HCT116 (cell line): ENCODE results near the gene BCAR3. TPM values are rescaled to one million over a fixed set of nuclear protein-coding genes. Genes with fewer than 3 reads are reported as not detected.

ENCODE experiments used
- ATAC-seq: fragments of 200-7000 bp; cut with Tn5 transposase; 2 replicates; pipeline ENCODE4 v1.9.1; 2020; ENCODE audit warnings: mild to moderate bottlenecking, moderate library complexity
- BruUV-seq: library from RNA; stranded (reverse); fragments of 400-500 nt; replicated peaks from 2 replicates; lab custom pipeline; 2021; lab: Mats Ljungman, UMichigan
- CTCF ChIA-PET: fragments of 300-600 bp; sonication (Branson Sonifier 250); formaldehyde crosslinking; loops from one replicate; lab custom pipeline; 2021; ENCODE audit warnings: antibody characterized with exemption; lab: Charles Lee
- POLR2A ChIA-PET: fragments of 300-600, 350-600 bp; sonication (Branson Sonifier 250); formaldehyde crosslinking; loops from one replicate; lab custom pipeline; 2021; ENCODE audit warnings: antibody characterized with exemption; lab: Charles Lee
- RAD21 ChIA-PET, 2 experiments: fragments of 300-600 bp; sonication (Branson Sonifier 250); formaldehyde crosslinking; loops; one replicate each; lab custom pipeline; 2023; ENCODE audit warnings: low total read pairs in 2 of 2; ENCODE audit not compliant: uncharacterized antibody in 2 of 2, unreplicated experiment in 2 of 2, low non-redundant PET in 1 of 2; lab: Charles Lee
- DNase-seq: peaks from one replicate; pipeline ENCODE4 v3.0.0-alpha.2; 2010; ENCODE audit warnings: low read depth, low spot score
- H2AFZ ChIP-seq: fragments of 200-600 bp; shearing (Covaris generic), sonication (generic); 2 replicates; pipeline ENCODE4 v1.6.1; 2017; ENCODE audit warnings: low read depth, mixed run types, mixed read lengths, antibody characterized with exemption, low read length; ENCODE audit not compliant: poor library complexity, severe bottlenecking
- H3K27ac ChIP-seq: 2 replicates; pipeline ENCODE4 v1.5.1; 2012; ENCODE audit warnings: low read depth, low read length
- H3K27me3 ChIP-seq: fragments of 200-600 bp; sonication (generic); 2 replicates; pipeline ENCODE4 v1.6.1; 2016; ENCODE audit warnings: mixed run types, low read length, mixed read lengths; ENCODE audit not compliant: insufficient read depth
- H3K36me3 ChIP-seq, 2 experiments: fragments of 200-500 bp in 1 of 2; fragments of 200-600 bp in 1 of 2; sonication (Bioruptor generic) in 1 of 2; sonication (generic) in 1 of 2; 2 replicates each; pipeline versions ENCODE4 v1.5.1 to v1.6.1; 2014 to 2016; ENCODE audit warnings: low read length in 2 of 2, inconsistent platforms in 1 of 2, mixed read lengths in 1 of 2, mixed run types in 1 of 2; ENCODE audit not compliant: insufficient read depth in 2 of 2, control insufficient read depth in 1 of 2
- H3K4me1 ChIP-seq, 2 experiments: fragments of 200-600 bp in 1 of 2; sonication (generic) in 1 of 2; 2 replicates each; pipeline versions ENCODE4 v1.5.1 to v1.6.1; 2012 to 2017; ENCODE audit warnings: low read length in 2 of 2, inconsistent platforms in 1 of 2, mild to moderate bottlenecking in 1 of 2, mixed read lengths in 1 of 2, mixed run types in 1 of 2, moderate library complexity in 1 of 2; ENCODE audit not compliant: insufficient read depth in 2 of 2, control insufficient read depth in 1 of 2
- H3K4me2 ChIP-seq: fragments of 200-600 bp; sonication (generic); 2 replicates; pipeline ENCODE4 v1.6.1; 2017; ENCODE audit warnings: mixed run types, low read length, mixed read lengths
- H3K4me3 ChIP-seq, 2 experiments: fragments of 200-600 bp in 1 of 2; sonication (generic) in 1 of 2; replicated peaks in 1 of 2; 2 replicates each; pipeline ENCODE4 v1.5.1; 2011 to 2016; ENCODE audit warnings: low read length in 2 of 2, control low read depth in 1 of 2, low read depth in 1 of 2, mild to moderate bottlenecking in 1 of 2, mixed read lengths in 1 of 2, mixed run types in 1 of 2
- H3K79me2 ChIP-seq: fragments of 200-600 bp; sonication (generic); 2 replicates; pipeline ENCODE4 v1.6.1; 2017; ENCODE audit warnings: mild to moderate bottlenecking, mixed run types, low read length, moderate library complexity, mixed read lengths; ENCODE audit not compliant: insufficient read depth
- H3K9ac ChIP-seq: fragments of 200-600 bp; sonication (generic); 2 replicates; pipeline ENCODE4 v1.6.1; 2016; ENCODE audit warnings: low read length, mixed read lengths
- H3K9me2 ChIP-seq: fragments of 200-600 bp; sonication (generic), shearing (Covaris generic); 2 replicates; pipeline ENCODE4 v1.6.1; 2017; ENCODE audit warnings: mixed run types, mild to moderate bottlenecking, moderate library complexity; ENCODE audit not compliant: insufficient read depth
- H3K9me3 ChIP-seq, 2 experiments: fragments of 200-500 bp in 1 of 2; fragments of 200-600 bp in 1 of 2; sonication (Bioruptor generic) in 1 of 2; sonication (generic) in 1 of 2; 2 replicates each; pipeline ENCODE4 v1.6.1; 2014 to 2017; ENCODE audit warnings: low read length in 2 of 2, mixed read lengths in 2 of 2, inconsistent platforms in 1 of 2, low read depth in 1 of 2, mild to moderate bottlenecking in 1 of 2, mixed run types in 1 of 2, moderate library complexity in 1 of 2; ENCODE audit not compliant: control insufficient read depth in 1 of 2, insufficient read depth in 1 of 2
- H4K20me1 ChIP-seq: fragments of 200-600 bp; sonication (generic), shearing (Covaris generic); 2 replicates; pipeline ENCODE4 v1.6.1; 2017; ENCODE audit warnings: mixed run types, mild to moderate bottlenecking, moderate library complexity; ENCODE audit not compliant: insufficient read depth
- CBX3 ChIP-seq: IDR thresholded peaks from 2 replicates; pipeline ENCODE4 v1.6.1; 2012; ENCODE audit warnings: low read depth
- EGR1 ChIP-seq: IDR thresholded peaks from 2 replicates; pipeline ENCODE4 v1.6.1; 2012; ENCODE audit warnings: low read depth
- FOSL1 ChIP-seq: IDR thresholded peaks from 2 replicates; pipeline ENCODE4 v1.6.1; 2012; ENCODE audit warnings: low read depth
- JUND ChIP-seq: IDR thresholded peaks from 2 replicates; pipeline ENCODE4 v1.6.1; 2012
- RAD21 ChIP-seq: IDR thresholded peaks from 2 replicates; pipeline ENCODE4 v1.6.1; 2012; ENCODE audit warnings: low read depth, mild to moderate bottlenecking
- SP1 ChIP-seq: IDR thresholded peaks from 2 replicates; pipeline ENCODE4 v1.6.1; 2012; ENCODE audit warnings: low read depth
- TCF7L2 ChIP-seq: IDR thresholded peaks from 2 replicates; pipeline ENCODE4 v1.7.0; 2011; ENCODE audit warnings: borderline replicate concordance, inconsistent platforms; ENCODE audit not compliant: insufficient read depth, insufficient read length; ENCODE audit errors: extremely low read depth
- YY1 ChIP-seq: IDR thresholded peaks from 2 replicates; pipeline ENCODE4 v1.6.1; 2011; ENCODE audit warnings: low read length, low read depth, moderate library complexity, mild to moderate bottlenecking; ENCODE audit not compliant: insufficient replicate concordance; ENCODE audit errors: extremely low read depth
- intact Hi-C: fragments of 100-400 bp; cut with micrococcal nuclease; formaldehyde crosslinking; loops from 2 replicates; pipeline ENCODE4 v1.10.0; 2022
- total RNA-seq: library from RNA; stranded (reverse); gene quantifications from one replicate; pipeline ENCODE4 v1.2.1, GENCODE V29; 2021; ENCODE audit not compliant: unreplicated experiment
- TF ChIP-seq, protein P1 (sequence below), 3 experiments: fragments of 200-600 bp in 1 of 3; sonication (generic) in 1 of 3; IDR thresholded peaks in 2 of 3; conservative IDR thresholded peaks in 1 of 3; 2 replicates each; pipeline ENCODE4 v1.5.1; 2012 to 2017; ENCODE audit warnings: low read depth in 2 of 3, low read length in 2 of 3, antibody characterized with exemption in 1 of 3, borderline replicate concordance in 1 of 3, control low read depth in 1 of 3, mild to moderate bottlenecking in 1 of 3, mixed read lengths in 1 of 3, mixed run types in 1 of 3, moderate library complexity in 1 of 3; ENCODE audit not compliant: insufficient read depth in 1 of 3
- TF ChIP-seq, protein P2 (sequence below): IDR thresholded peaks from 2 replicates; pipeline ENCODE4 v1.6.1; 2012

BCAR3 gene
- total RNA-seq, 1 experiment from 2014 or later = 24.5 TPM

DNA sequence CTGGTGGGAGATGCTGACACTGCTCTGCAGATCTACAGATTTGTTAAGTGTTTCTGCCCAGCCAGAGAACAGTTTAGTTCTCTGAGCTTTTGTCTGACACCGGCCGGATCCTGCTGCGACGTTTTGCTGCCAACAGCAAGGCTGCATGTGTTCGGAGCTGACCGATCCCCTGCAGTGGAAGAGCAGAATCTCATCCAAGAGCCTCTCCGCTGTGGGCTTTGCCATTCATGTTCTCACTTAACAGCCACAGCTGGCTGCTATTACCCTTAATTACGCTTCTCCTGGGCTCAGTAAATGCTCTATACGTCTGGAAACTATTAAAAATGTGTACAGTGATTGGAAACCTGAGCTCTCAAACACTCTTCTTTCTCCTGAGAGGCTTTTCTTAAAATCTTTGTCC is 105.3 kb downstream of the BCAR3 start:
- no peak overlapping the region for H2AFZ ChIP-seq
- no peaks in the 10 kb centered on the region for H3K9me2 ChIP-seq
- peaks cover 0 to 52% of the 10 kb centered on the region in 2 experiments; a peak in 1 of 4 replicates for H3K36me3 ChIP-seq
- DNase-seq (no peak), ATAC-seq (no peak)
- RAD21 ChIA-PET = no interaction called here
- intact Hi-C loops = no loop called here
- no TSS peak for BruUV-seq
- H3K27ac ChIP-seq = no peak overlapping the region
- TF ChIP-seq RAD21 (no peak), EGR1 (no peak), YY1 (no peak), FOSL1 (no peak)
- TF ChIP-seq, protein P1, sequence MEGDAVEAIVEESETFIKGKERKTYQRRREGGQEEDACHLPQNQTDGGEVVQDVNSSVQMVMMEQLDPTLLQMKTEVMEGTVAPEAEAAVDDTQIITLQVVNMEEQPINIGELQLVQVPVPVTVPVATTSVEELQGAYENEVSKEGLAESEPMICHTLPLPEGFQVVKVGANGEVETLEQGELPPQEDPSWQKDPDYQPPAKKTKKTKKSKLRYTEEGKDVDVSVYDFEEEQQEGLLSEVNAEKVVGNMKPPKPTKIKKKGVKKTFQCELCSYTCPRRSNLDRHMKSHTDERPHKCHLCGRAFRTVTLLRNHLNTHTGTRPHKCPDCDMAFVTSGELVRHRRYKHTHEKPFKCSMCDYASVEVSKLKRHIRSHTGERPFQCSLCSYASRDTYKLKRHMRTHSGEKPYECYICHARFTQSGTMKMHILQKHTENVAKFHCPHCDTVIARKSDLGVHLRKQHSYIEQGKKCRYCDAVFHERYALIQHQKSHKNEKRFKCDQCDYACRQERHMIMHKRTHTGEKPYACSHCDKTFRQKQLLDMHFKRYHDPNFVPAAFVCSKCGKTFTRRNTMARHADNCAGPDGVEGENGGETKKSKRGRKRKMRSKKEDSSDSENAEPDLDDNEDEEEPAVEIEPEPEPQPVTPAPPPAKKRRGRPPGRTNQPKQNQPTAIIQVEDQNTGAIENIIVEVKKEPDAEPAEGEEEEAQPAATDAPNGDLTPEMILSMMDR (IDR thresholded peaks at IDR 0.05 in 2 of 3, conservative IDR thresholded peaks at IDR 0.05 in 1 of 3; ENCODE audit: borderline replicate concordance in 1 of 3, insufficient read depth in 1 of 3, low read depth in 2 of 3, low read length in 2 of 3) = no peak
- H4K20me1 ChIP-seq = no peaks in the 10 kb centered on the region
- H3K9ac ChIP-seq = no peak overlapping the region
- no peaks in the 10 kb centered on the region for H3K9me3 ChIP-seq
- POLR2A ChIA-PET = interaction anchor here (1.3 kb wide), 1 partner anchor 15 kb away, joined by 3 read pairs; no protein-coding TSS in a partner anchor
- H3K4me1 ChIP-seq = no peaks in the 10 kb centered on the region
- no peak overlapping the region for H3K4me2 ChIP-seq
- no peaks in the 10 kb centered on the region for H3K27me3 ChIP-seq
- peaks cover 9% of the 10 kb centered on the region; the same call in 1 of the 2 replicates for H3K79me2 ChIP-seq
- CTCF ChIA-PET = no interaction called here
- no peak overlapping the region for H3K4me3 ChIP-seq

DNA sequence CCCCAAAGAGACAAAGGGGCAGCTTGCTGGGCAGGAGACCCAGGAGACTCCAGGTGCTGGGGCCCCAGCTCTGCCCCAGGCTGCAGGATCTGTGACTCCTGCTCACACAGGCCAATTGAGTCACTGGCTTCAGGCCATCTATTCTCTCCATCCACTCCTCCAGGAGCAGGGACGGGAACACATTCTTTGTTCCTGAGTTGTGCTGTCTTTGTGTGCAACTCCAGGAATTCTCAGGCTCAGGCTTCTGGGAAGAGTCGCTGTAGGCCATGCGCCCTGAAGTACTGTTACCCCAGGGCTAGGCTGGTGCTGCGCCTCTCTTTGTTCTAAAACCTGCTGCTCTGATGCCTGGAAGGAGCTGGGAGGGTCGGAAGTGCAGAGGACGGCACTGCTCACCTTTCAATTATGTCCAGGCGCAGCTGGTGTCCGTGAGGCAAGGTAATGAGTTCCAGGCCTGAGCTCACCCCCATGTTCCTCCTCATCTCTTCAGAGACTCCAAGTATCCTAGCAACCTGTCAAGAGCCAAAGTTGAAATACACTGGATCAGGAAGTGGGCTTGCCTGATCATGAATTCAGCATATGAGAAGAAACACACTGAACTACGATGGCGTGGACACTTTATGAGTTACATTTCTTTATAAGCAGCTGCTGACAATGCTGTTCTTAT is 105.9 kb downstream of the BCAR3 start:
- Histone ChIP-seq H3K4me2 (no peak overlapping the region), H3K9me2 (no peaks in the 10 kb centered on the region), H3K4me1 (no peaks in the 10 kb centered on the region), H3K9me3 (no peaks in the 10 kb centered on the region), H3K9ac (no peak overlapping the region), H4K20me1 (no peaks in the 10 kb centered on the region), H3K4me3 (no peak overlapping the region), H3K79me2 (peaks cover 9% of the 10 kb centered on the region; the same call in 1 of the 2 replicates), H3K27me3 (no peaks in the 10 kb centered on the region), H3K36me3 (peaks cover 0 to 58% of the 10 kb centered on the region in 2 experiments; a peak in 1 of 4 replicates), H2AFZ (no peak overlapping the region), H3K27ac (no peak overlapping the region)
- TF ChIP-seq, protein P2, sequence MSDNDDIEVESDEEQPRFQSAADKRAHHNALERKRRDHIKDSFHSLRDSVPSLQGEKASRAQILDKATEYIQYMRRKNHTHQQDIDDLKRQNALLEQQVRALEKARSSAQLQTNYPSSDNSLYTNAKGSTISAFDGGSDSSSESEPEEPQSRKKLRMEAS = no peak
- TF ChIP-seq TCF7L2 = no peak
- no peak for TF ChIP-seq JUND
- TF ChIP-seq CBX3 = no peak
- TF ChIP-seq SP1 = no peak
- intact Hi-C loops = no loop called here
- no TSS peak for BruUV-seq
- ChIA-PET CTCF (no interaction called here), POLR2A (no interaction called here), RAD21 (no interaction called here)
- no peak for DNase-seq
- no peak for ATAC-seq
